GM20000 (cell line): ENCODE results near the gene IPO4.

ENCODE experiments used
- DNase-seq: peaks from one replicate; pipeline ENCODE4 v3.0.0; 2012; ENCODE audit warnings: low spot score
- CTCF ChIP-seq: IDR thresholded peaks from 2 replicates; pipeline ENCODE4 v1.5.1; 2012; ENCODE audit warnings: mild to moderate bottlenecking, control low read depth; ENCODE audit errors: extremely low read depth, missing control alignments

Gene IPO4

GRCh38 chr14:24179294-24179960, 9.2 kb downstream of the IPO4 start:
- TF ChIP-seq CTCF: no peak
- DNase-seq: no peak

- no peak for DNase-seq
- no peak for TF ChIP-seq CTCF
Observed at GRCh38 chr14:24178399-24179178, 10.0 kb downstream of the IPO4 start.

GRCh38 chr14:24177891-24178290, 10.7 kb downstream of the IPO4 start:
- no peak for TF ChIP-seq CTCF
- no peak for DNase-seq

GRCh38 chr14:24177041-24177825, 11.4 kb downstream of the IPO4 start:
- DNase-seq: no peak

DNA sequence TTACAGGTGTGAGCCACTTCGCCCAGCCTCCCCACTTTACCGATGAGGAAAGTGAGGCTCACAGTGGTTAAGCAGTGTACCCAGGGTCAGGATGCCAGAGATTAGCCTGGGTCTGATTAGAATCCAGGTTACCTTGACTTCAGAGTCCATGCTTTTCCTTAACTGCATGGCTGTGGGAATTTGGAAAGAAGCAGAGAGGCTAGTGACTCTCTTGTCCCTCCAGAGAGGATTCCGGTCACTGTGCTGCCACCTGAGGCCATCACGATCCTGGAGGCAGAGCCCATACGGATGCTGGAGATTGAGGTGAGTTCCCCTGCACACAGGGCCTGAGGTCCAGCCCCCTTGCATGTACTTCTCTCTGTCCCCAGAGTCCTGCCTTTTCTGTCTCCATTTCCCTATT, 12.0 kb downstream of the IPO4 start:
- no peak for TF ChIP-seq CTCF
- no peak for DNase-seq

More at GRCh38 chr14:24177041-24177825, 11.4 kb downstream of the IPO4 start:
- TF ChIP-seq CTCF: no peak

- DNase-seq: no peak
- TF ChIP-seq CTCF: no peak
Observed at GRCh38 chr14:24172871-24173281, 15.7 kb downstream of the IPO4 start.
